H1 (cell line): ENCODE data around the gene TNPO3. TPM values are rescaled to one million over a fixed set of nuclear protein-coding genes. Genes with fewer than 3 reads are reported as not detected.
A peak's percentile ranks its signal among the peaks of the same experiment; 100 is the strongest.

Experiments
- ATF3 ChIP-seq: IDR thresholded peaks from 2 replicates; pipeline ENCODE4 v1.6.1; 2011; ENCODE audit warnings: low read depth, mild to moderate bottlenecking, low read length; ENCODE audit not compliant: insufficient read depth
- BCL11A ChIP-seq, 2 experiments: IDR thresholded peaks; one replicate each; pipeline ENCODE4 v1.6.1; 2011; ENCODE audit warnings: low read depth in 2 of 2, low read length in 2 of 2, mild to moderate bottlenecking in 2 of 2
- CBX5 ChIP-seq: fragments of 300-800, 300-1000 bp; sonication (generic); IDR thresholded peaks from 2 replicates; pipeline ENCODE4 v1.7.1; 2016; ENCODE audit warnings: antibody characterized with exemption, low read length, low read depth
- CEBPB ChIP-seq: IDR thresholded peaks from 2 replicates; pipeline ENCODE4 v1.6.1; 2012; ENCODE audit warnings: low read depth, low read length
- CTBP2 ChIP-seq: IDR thresholded peaks from 2 replicates; pipeline ENCODE4 v1.7.0; 2011; ENCODE audit warnings: borderline replicate concordance, mild to moderate bottlenecking, moderate library complexity, mixed read lengths, low read length; ENCODE audit not compliant: insufficient read depth, insufficient read length
- CTCF ChIP-seq, 3 experiments: IDR thresholded peaks; 1 replicate in 2 of 3; 2 replicates in 1 of 3; pipeline versions ENCODE4 v1.5.1 to v1.6.1; 2011; ENCODE audit warnings: low read length in 3 of 3, mild to moderate bottlenecking in 3 of 3, inconsistent platforms in 2 of 3, low read depth in 1 of 3, moderate library complexity in 1 of 3; ENCODE audit not compliant: insufficient read depth in 1 of 3; ENCODE audit errors: control extremely low read depth in 1 of 3
- EZH2 ChIP-seq: fragments of 200-600 bp; sonication (generic); IDR thresholded peaks from 2 replicates; pipeline ENCODE4 v1.7.1; 2012; ENCODE audit warnings: low read depth, mild to moderate bottlenecking, moderate library complexity, low read length, inconsistent platforms; ENCODE audit not compliant: severe bottlenecking
- JUN ChIP-seq: IDR thresholded peaks from 2 replicates; pipeline ENCODE4 v1.6.1; 2011; ENCODE audit warnings: low read depth, mild to moderate bottlenecking, improper control_type of control experiment, low read length
- MAFK ChIP-seq: IDR thresholded peaks from 2 replicates; pipeline ENCODE4 v1.6.1; 2012; ENCODE audit warnings: low read depth, mild to moderate bottlenecking, improper control_type of control experiment, low read length
- POLR2A ChIP-seq, 2 experiments: IDR thresholded peaks; 1 replicate in 1 of 2; 2 replicates in 1 of 2; pipeline ENCODE4 v1.6.1; 2011; ENCODE audit warnings: low read depth in 2 of 2, low read length in 2 of 2, mild to moderate bottlenecking in 2 of 2; ENCODE audit errors: control extremely low read depth in 1 of 2
- SAP30 ChIP-seq: fragments of 300-600 bp; sonication (generic); IDR thresholded peaks from 2 replicates; pipeline ENCODE4 v1.7.1; 2012; ENCODE audit warnings: low read length, moderate library complexity, mild to moderate bottlenecking, inconsistent platforms; ENCODE audit not compliant: insufficient read depth, insufficient replicate concordance
- SIN3A ChIP-seq, 2 experiments: IDR thresholded peaks in 1 of 2; conservative IDR thresholded peaks in 1 of 2; 2 replicates each; pipeline ENCODE4 v1.6.1; 2011 to 2012; ENCODE audit warnings: low read length in 2 of 2, improper control_type of control experiment in 1 of 2, low read depth in 1 of 2, mild to moderate bottlenecking in 1 of 2
- SP1 ChIP-seq: IDR thresholded peaks from 2 replicates; pipeline ENCODE4 v1.6.1; 2011; ENCODE audit warnings: low read depth, low read length
- polyA plus RNA-seq, 7 experiments: library from polyadenylated mRNA; depleted of rRNA in 3 of 7; stranded (reverse) in 5 of 7; unstranded in 2 of 7; fragments of >200 nt in 5 of 7; fragments of 200-250 nt in 2 of 7; gene quantifications; 1 replicate in 5 of 7; 2 replicates in 1 of 7; 4 replicates in 1 of 7; pipeline versions ENCODE4 v1.2.1 to v1.2.3, GENCODE V29; 2011 to 2013; ENCODE audit warnings: missing spikeins in 2 of 7, mixed read lengths in 2 of 7
- total RNA-seq: library from RNA; stranded (reverse); fragmentation: NEBNext Ultra II Directional; extraction: Animal tissue kit (Norgen Biotek cat#: 25700); gene quantifications from 2 replicates; pipeline ENCODE4 v1.2.1, GENCODE V29; 2021

TNPO3 gene
- total and polyA plus RNA-seq, 2 of the 8 experiments (the other 6 are each of a cell fraction or from before 2014, with no cell fraction given) = 67.6 to 99.2 TPM

DNA sequence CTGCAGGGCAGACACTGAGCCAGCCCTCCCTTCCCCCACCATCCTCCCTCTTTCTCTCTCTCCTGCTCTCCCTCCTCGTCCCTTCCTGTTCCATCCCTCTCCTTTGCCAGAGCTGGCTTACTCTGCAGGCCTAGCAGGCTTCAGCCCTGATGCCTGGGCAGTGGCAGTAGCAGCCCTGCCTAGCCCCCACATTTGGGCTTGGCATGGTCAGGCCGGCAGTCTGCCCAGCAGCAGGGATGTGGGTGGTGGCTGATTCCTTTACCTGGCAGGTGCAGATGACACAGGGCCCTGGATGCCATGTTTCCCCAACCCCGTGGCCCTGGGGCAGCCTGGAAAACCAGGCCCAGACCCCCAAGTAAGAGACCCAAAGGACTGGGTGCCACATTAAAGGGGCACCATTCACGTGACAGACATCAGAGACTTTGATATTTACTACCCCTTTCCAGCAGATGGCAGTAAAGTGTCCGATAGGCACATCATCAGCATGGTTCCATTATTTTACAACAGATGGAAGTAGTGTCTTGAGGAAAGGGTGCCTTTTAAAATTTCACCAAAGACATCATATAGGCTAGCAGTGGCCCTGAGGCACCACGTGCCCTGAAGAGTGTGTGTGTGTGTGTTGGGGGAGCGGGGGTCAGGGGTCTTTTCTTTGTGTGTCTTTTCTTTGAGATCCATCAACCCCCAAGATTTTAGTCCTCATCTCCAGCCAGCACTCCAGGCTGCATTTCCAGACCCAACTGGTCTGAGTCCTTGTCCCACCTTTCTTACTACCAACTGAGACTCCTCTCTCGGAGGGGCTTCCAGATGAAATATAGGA lies 150.3 kb downstream of the TNPO3 start (continued):
- TF ChIP-seq CTBP2 (no peak), SAP30 (no peak), SIN3A (conservative IDR thresholded peaks at IDR 0.05 in 1 of 2, IDR thresholded peaks at IDR 0.05 in 1 of 2; ENCODE audit: low read depth in 1 of 2, low read length in 2 of 2) (no peak), ATF3 (peak; percentile 8; the same call in 1 of the 2 replicates), POLR2A (IDR thresholded peaks at IDR 0.05; ENCODE audit: control extremely low read depth in 1 of 2, low read depth in 2 of 2, low read length in 2 of 2) (no peak), JUN (no peak), CTCF (IDR thresholded peaks at IDR 0.05; ENCODE audit: control extremely low read depth in 1 of 3, insufficient read depth in 1 of 3, low read depth in 1 of 3, low read length in 3 of 3) (peak in 2 of 3 experiments; percentile 65; a peak in 3 of 4 replicates), BCL11A (IDR thresholded peaks at IDR 0.05; ENCODE audit: low read depth in 2 of 2, low read length in 2 of 2) (no peak), MAFK (no peak), SP1 (peak; percentile 50; the same call in 1 of the 2 replicates), CBX5 (no peak), CEBPB (no peak), EZH2 (no peak)
- TF ChIP-seq, all 59 proteins: peak for 6
